HFFc6 (cell line): ENCODE measurements around the gene HOXC5. TPM values are rescaled to one million over a fixed set of nuclear protein-coding genes. Genes with fewer than 3 reads are reported as not detected.

Experiments
- DNase-seq: peaks from one replicate; pipeline ENCODE4 v3.0.0-alpha.2; 2018
- H3K27ac Mint-ChIP-seq: 2 replicates; pipeline ENCODE4 v1.8.0; 2020; ENCODE audit warnings: mild to moderate bottlenecking, mixed read lengths
- H3K27me3 Mint-ChIP-seq: 2 replicates; pipeline ENCODE4 v1.8.0; 2021; ENCODE audit warnings: mild to moderate bottlenecking, moderate library complexity, mixed read lengths; ENCODE audit not compliant: insufficient read depth
- H3K36me3 Mint-ChIP-seq: 2 replicates; pipeline ENCODE4 v1.8.0; 2021; ENCODE audit warnings: low read depth, mixed read lengths
- H3K4me1 Mint-ChIP-seq: 2 replicates; pipeline ENCODE4 v1.8.0; 2020; ENCODE audit warnings: low read depth, mixed read lengths
- H3K4me3 Mint-ChIP-seq: 2 replicates; pipeline ENCODE4 v1.8.0; 2020; ENCODE audit warnings: mild to moderate bottlenecking, moderate library complexity, mixed read lengths
- H3K9me3 Mint-ChIP-seq: 2 replicates; pipeline ENCODE4 v1.8.0; 2020; ENCODE audit warnings: mild to moderate bottlenecking, mixed read lengths
- CTCF ChIP-seq: fragments of 200-600 bp; sonication (generic); IDR thresholded peaks from 2 replicates; pipeline ENCODE4 v1.5.0; 2021; ENCODE audit warnings: antibody characterized with exemption, mild to moderate bottlenecking
- total RNA-seq, 6 experiments: library from RNA; stranded (reverse); fragmentation: NEBNext Ultra II Directional; extraction: Animal tissue kit (Norgen Biotek cat#: 25700); gene quantifications; 2 replicates in 1 of 6; 3 replicates in 5 of 6; pipeline ENCODE4 v1.2.3, GENCODE V29; 2021

HOXC5 gene
- total RNA-seq, 6 experiments from 2014 or later: 0.13 TPM; not detected in 5

GRCh38 chr12:54016478-54016964, 16.3 kb upstream of the HOXC5 start:
- peak; percentile 68 for DNase-seq
- no peaks in the 10 kb centered on the region for H3K9me3 Mint-ChIP-seq
- peak overlapping the region; percentile 89 for H3K4me3 Mint-ChIP-seq
- H3K36me3 Mint-ChIP-seq: no peaks in the 10 kb centered on the region
- TF ChIP-seq CTCF: no peak
- H3K4me1 Mint-ChIP-seq: peaks cover 23% of the 10 kb centered on the region
- no peak overlapping the region; the same call in 1 of the 2 replicates for H3K27ac Mint-ChIP-seq
- peaks cover 53% of the 10 kb centered on the region for H3K27me3 Mint-ChIP-seq

- H3K9me3 Mint-ChIP-seq: no peaks in the 10 kb centered on the region
- H3K27me3 Mint-ChIP-seq: peaks cover 56% of the 10 kb centered on the region
- DNase-seq: no peak
- no peak for TF ChIP-seq CTCF
- peak overlapping the region; percentile 64 for H3K27ac Mint-ChIP-seq
- peaks cover 20% of the 10 kb centered on the region for H3K4me1 Mint-ChIP-seq
- peak overlapping the region; percentile 89 for H3K4me3 Mint-ChIP-seq
- no peaks in the 10 kb centered on the region for H3K36me3 Mint-ChIP-seq
These were observed 15.6 kb upstream of the HOXC5 start for GRCh38 chr12:54017027-54017788.

GRCh38 chr12:54017878-54018467, 14.9 kb upstream of the HOXC5 start:
- peaks cover 57% of the 10 kb centered on the region for H3K27me3 Mint-ChIP-seq
- no peak for TF ChIP-seq CTCF
- H3K9me3 Mint-ChIP-seq: no peaks in the 10 kb centered on the region
- H3K4me1 Mint-ChIP-seq: peaks cover 20% of the 10 kb centered on the region
- DNase-seq: peak; percentile 28
- H3K27ac Mint-ChIP-seq: peak overlapping the region; percentile 64
- no peaks in the 10 kb centered on the region for H3K36me3 Mint-ChIP-seq
- peak overlapping the region; percentile 89 for H3K4me3 Mint-ChIP-seq

- Mint-ChIP-seq H3K4me3 (peak overlapping the region; percentile 89; the same call in 1 of the 2 replicates), H3K27me3 (peaks cover 57% of the 10 kb centered on the region), H3K9me3 (no peaks in the 10 kb centered on the region), H3K36me3 (no peaks in the 10 kb centered on the region), H3K4me1 (peaks cover 20% of the 10 kb centered on the region), H3K27ac (no peak overlapping the region; the same call in 1 of the 2 replicates)
- no peak for DNase-seq
- no peak for TF ChIP-seq CTCF
These were observed 14.3 kb upstream of the HOXC5 start for GRCh38 chr12:54018468-54018984.

- no peak overlapping the region for H3K27ac Mint-ChIP-seq
- peaks cover 14% of the 10 kb centered on the region for H3K4me1 Mint-ChIP-seq
- peaks cover 58% of the 10 kb centered on the region for H3K27me3 Mint-ChIP-seq
- no peak for TF ChIP-seq CTCF
- DNase-seq: no peak
- H3K4me3 Mint-ChIP-seq: no peak overlapping the region
- H3K36me3 Mint-ChIP-seq: no peaks in the 10 kb centered on the region
- no peaks in the 10 kb centered on the region for H3K9me3 Mint-ChIP-seq
These were observed 13.6 kb upstream of the HOXC5 start for GRCh38 chr12:54019091-54019811.
